HG03457 (cell line): ENCODE measurements around the gene STK4.

Source experiments
- ATAC-seq: cut with Tn5 transposase; IDR thresholded peaks from one replicate; pipeline ENCODE4 v1.9.1; 2021; ENCODE audit warnings: moderate number of reproducible peaks; ENCODE audit not compliant: unreplicated experiment

Gene STK4

GRCh38 chr20:45080867-45081624 lies 114.7 kb downstream of the STK4 start:
- no peak for ATAC-seq

GRCh38 chr20:45082468-45082867 lies 116.2 kb downstream of the STK4 start:
- ATAC-seq: no peak

GRCh38 chr20:45083127-45083526 lies 116.8 kb downstream of the STK4 start:
- no peak for ATAC-seq

GRCh38 chr20:45085289-45085688 lies 119.0 kb downstream of the STK4 start:
- ATAC-seq: no peak

GRCh38 chr20:45085867-45086266 lies 119.6 kb downstream of the STK4 start:
- no peak for ATAC-seq

GRCh38 chr20:45087097-45087790 lies 120.9 kb downstream of the STK4 start:
- no peak for ATAC-seq

- ATAC-seq: no peak
Observed at GRCh38 chr20:45087814-45088213, 121.5 kb downstream of the STK4 start.

GRCh38 chr20:45088247-45088646 lies 121.9 kb downstream of the STK4 start:
- no peak for ATAC-seq

GRCh38 chr20:45090481-45090880 lies 124.2 kb downstream of the STK4 start:
- ATAC-seq: no peak

GRCh38 chr20:45091366-45091765 lies 125.1 kb downstream of the STK4 start:
- ATAC-seq: no peak

GRCh38 chr20:45092898-45093297 lies 126.6 kb downstream of the STK4 start:
- no peak for ATAC-seq

- ATAC-seq: no peak
Observed at GRCh38 chr20:45094201-45094600, 127.9 kb downstream of the STK4 start.

GRCh38 chr20:45094864-45095574 lies 128.7 kb downstream of the STK4 start:
- ATAC-seq: no peak

- no peak for ATAC-seq
Observed at GRCh38 chr20:45095805-45096238, 129.5 kb downstream of the STK4 start.

- ATAC-seq: no peak
Observed at GRCh38 chr20:45096781-45097180, 130.5 kb downstream of the STK4 start.

GRCh38 chr20:45097485-45098102 lies 131.3 kb downstream of the STK4 start:
- ATAC-seq: no peak

GRCh38 chr20:45098103-45098773 lies 131.9 kb downstream of the STK4 start:
- no peak for ATAC-seq

- no peak for ATAC-seq
Observed at GRCh38 chr20:45100563-45101245, 134.4 kb downstream of the STK4 start, which contains the start of gene KCNS1. TSS of gene KCNS1 (minus strand) at chr20:45101127. CDS start at chr20:45099236, 1,891 bp downstream.

- no peak for ATAC-seq
Observed at GRCh38 chr20:45101333-45101850, 135.1 kb downstream of the STK4 start.

GRCh38 chr20:45103072-45103471 lies 136.8 kb downstream of the STK4 start:
- no peak for ATAC-seq
